Activated T-cell treated with anti-CD3 and anti-CD28 coated beads for 4 hours (primary cell): ENCODE data around the gene ASIC1.
A peak's percentile ranks its signal among the peaks of the same experiment; 100 is the strongest.

Source experiments
- DNase-seq: peaks from one replicate; pipeline ENCODE4 v3.0.0-alpha.2; 2020

The ASIC1 gene

GRCh38 chr12:50041062-50041860, 16.1 kb upstream of the ASIC1 start:
- no peak for DNase-seq

DNA sequence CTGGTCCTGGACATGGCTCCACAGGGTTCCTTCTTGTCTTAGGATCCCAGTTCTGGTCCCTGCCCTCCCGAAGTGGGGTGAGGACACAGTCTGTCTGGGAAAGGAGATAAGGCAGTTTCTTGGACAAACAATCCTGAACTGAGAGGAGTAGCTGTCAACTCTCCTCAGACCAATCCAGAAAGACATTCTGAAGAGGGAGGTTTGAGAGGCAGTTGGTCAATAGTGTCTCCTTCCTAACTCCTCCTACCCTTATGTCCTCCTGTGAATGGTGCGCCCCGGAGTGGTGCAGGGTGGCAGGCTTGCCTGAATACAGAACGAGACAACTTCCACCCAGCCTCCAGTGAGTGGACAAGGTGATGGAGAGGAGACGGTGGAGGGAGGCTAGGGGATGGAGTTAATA, 15.4 kb upstream of the ASIC1 start:
- no peak for DNase-seq

DNA sequence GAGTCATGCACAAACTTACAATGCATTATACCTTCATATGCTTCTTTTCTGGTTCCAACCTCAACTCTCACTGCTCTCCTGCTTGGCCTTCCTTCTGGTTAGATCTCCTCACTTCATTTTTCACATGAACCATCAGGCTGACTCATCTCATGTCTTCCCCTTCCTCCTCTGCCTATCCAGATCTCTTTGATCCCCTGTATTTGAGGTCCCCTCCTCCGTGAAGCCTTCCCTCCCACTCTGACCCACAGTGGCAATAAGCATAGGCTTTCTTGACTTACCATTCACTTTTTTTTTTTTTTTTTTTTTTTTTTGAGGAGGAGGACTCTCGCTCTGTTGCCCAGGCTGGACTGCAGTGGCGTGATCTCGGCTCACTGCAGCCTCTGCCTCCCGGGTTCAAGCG, 14.7 kb upstream of the ASIC1 start:
- DNase-seq: no peak

- DNase-seq: no peak
Measured at GRCh38 chr12:50043308-50043707, 14.1 kb upstream of the ASIC1 start.

GRCh38 chr12:50043854-50044253, 13.5 kb upstream of the ASIC1 start:
- DNase-seq: no peak

DNA sequence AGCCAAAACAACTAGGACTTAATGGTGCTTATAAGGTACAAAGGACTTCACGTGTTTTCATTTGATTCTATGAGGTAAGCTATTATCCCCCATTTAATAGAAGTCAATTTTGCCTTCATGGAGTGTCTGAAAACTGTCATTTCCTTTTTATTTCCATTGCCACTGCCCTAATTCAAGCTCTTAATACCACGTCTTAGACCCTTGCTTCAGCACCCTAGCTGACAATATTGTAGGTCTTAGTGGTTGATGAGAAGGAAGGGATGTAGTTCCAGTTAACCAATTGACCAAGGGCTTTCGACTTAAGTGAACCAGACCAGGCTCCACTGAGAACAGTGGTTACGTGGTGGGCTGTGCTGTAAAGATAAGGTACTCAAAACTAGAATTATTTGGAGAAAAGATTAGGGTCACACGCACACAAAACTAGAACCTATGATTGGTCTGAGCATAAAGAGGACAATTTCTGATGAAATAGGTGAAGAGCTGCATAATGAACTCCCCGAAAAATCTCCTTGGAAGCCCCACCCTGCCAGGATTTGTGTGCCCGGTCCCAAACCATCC, 9.6 kb upstream of the ASIC1 start:
- DNase-seq: no peak

DNA sequence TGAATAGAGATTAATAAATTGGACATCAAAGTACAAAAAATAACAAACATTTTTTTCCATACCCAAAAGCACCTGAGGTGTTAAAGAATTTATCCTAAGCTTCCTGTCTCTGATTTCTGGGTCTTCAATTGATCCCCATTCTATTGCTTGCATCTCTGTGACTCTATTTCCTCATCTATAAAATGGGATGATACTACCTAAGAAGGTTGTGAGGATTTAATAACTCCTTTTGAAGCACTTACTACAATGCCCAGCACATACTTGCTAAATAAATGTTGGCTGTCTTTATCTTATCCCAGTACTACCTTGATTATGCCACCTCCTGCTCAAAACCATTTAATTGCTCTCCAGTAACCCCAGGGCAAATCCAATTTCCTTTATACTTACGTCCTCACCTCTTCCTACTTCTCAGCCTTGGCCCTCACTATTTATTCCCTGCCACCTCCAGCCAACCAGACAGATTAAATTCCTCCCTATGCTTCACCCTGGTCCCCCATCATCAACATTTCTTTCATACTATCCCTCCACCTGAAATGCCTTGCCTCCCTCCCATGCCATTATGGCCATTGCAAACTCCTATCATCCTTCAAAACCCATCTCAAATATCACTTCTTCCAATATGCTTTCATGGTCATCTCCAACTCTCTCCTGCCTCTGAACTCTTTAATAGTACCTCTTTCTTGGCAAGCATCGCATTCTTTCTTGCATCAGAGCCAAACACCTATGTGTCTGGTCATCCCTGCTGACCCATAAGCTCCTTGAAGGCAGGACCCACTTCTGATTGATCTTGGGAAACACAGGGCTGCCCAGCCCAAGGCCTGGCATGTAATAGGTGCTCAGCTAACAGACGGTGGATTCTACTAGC, 7.9 kb upstream of the ASIC1 start:
- DNase-seq: no peak

GRCh38 chr12:50050119-50050385, 7.3 kb upstream of the ASIC1 start:
- DNase-seq: no peak

GRCh38 chr12:50050410-50051098, 6.8 kb upstream of the ASIC1 start:
- no peak for DNase-seq

DNA sequence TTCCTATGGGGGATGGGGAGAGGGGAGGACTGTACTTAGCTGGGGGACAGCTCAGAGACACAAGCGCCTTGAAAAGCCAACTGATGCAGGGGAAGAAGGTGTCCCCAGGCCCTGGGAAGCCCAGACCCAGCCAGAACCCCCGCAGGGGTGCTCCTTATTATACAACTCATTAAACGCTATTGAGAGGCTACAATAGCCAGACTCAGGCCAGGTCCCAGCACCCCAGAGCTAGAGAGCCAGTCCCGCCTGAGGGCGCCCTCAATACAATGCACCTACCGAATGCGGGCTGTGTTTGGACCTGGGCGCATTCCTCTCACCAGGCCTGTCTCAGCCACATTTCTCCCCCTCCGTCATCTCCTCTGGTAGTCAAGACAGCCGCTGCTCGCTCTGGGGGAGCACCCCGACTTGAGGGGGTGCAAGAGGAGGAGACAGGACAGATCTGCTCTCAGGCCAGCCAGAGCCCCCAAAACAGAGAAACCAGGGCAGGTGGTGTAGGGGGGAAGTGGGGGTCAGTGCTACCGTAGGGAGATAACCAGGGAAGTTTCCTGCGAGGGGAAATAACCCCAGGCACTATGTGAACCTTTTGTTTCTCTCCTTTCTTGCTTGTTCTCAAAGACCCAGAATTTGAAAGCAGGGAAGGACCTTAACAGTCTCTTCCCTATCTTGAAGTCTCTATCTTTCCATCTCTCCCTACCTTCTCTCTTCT, 6.1 kb upstream of the ASIC1 start:
- DNase-seq: no peak

- DNase-seq: no peak
Measured at GRCh38 chr12:50052544-50052943, 4.9 kb upstream of the ASIC1 start.

DNA sequence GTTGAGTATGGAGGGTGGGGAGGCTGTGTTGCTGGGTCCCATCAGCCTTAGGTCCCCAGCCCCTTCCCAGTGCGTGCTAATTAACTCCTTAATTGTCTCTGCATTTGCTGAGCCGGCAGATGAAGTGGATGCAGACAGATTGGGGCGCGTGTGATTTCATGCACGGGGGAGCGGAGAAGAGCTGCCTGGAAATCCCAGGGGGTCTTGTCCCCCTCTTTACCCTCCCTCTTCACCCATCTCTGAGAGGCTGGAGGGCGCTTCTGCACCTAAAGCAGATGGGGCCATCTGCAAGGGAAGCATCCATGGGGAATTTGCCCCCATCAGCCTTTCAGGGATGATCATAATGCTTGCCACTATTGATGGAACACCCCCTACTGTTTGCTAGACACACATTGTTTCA, 4.4 kb upstream of the ASIC1 start:
- DNase-seq: no peak

DNA sequence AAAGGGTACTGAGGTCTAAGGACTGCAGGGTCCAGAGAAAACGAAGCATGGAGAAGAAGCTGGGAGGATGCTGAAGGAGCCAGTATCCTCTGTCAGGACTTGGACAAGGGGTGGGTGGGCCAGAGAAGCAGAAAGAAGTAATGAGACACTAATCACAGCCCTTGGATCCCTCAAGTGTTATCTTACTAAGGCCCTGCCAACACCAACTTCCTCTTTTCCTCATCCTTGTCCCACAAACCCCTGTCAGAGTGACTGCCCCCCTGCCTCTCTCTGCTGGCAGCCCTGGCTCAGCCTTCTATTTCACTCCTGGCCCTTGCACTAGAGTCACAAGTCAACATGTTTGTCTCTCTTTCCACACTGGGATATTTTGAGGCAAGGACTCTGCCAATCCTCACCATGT, 3.8 kb upstream of the ASIC1 start:
- DNase-seq: no peak

DNA sequence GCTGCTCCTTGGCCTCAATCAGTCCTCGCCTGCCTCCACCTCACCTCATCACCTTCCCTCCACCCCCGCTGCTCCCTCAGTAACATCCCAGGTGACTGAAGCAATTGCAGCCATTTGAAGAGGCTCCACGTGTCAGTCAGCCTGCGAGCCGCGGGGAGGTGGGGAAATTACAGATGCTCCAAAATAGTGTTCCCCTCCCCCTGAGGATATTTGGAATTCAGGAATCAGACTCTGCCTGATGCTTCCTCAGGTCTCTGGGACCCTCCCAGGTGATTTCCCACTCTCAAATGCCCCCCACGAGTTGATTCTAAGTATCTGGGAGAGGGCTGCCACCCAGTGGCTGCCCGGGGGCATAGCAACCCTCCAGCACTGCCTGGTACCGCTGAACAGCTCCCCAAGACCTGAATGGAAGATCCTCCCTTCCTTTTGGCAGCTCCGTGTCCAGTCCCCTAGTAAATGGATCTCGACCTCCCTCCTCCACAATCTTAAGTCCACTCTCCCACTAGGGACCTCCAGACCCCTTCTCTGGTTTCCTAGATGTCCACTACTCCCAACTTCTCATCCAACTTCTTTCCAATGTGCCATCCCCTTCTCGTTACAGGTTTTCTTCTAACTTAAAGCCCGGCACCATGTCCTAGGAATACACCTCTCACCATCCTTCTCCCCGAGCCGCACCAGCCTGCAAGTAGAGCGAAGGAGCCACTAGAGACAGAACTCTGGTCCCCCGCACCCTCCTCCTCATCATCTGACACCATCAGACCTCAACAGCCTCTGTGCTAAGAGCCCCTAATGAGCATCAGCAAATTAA, 1.4 kb upstream of the ASIC1 start:
- DNase-seq: peak; percentile 48

DNA sequence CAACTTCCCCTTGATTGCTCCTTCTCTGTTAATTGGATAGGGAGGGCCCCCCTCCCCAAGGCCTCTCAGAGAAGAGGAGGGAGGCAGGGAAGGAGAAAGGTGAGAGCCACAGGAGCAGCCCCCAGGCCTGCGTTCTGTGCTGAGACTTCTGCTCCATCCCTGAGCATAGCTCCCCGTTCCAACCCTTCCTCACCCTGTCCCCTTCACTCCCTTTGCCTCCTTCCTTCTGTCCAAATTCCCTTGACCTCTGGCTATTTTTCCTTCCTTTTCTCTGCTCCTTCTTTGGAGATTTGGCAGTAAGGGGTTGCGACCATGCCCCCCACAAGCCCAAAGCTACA, 788 bp upstream of the ASIC1 start:
- no peak for DNase-seq

DNA sequence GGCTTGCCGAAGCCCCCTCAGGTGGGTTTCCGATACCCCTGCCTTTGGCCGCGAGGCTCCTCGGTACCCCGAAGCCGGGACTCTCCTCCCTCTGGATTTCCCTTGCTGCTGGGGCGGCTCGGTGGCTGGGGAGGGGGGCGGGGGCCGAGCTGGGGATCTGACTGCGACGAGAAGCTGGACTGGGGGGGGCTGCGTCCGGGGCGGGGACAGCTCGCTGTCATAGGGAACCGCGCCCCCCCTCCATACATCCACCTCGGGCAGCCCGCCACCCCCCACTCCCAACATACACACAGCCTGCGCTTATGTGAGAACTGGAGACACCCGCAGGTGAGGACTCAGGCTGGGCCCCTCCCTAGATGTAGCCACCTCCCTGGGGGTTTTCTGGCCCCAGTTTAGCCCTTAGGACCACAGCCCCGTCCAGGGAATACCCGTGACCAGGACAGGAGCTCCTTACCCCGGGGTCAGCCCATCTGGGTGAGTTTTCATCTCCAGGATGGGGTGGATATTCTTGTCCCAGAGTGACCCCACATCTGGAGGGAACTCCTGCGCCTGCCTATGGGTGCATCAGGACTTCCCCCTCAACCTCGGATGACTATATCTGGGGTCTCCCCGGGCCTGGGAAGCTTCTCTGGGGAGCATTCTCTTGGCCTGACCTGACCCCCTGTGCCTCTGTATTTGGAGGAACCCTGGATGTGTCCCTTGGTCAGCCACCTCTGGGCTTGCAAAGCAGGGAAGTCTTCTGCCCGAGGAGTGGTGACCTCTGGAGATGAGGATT, 687 bp downstream of the ASIC1 start:
- DNase-seq: no peak

- DNase-seq: no peak
Measured at GRCh38 chr12:50058743-50059312, 1.4 kb downstream of the ASIC1 start.

GRCh38 chr12:50059440-50060119, 2.2 kb downstream of the ASIC1 start:
- peak; percentile 41 for DNase-seq

GRCh38 chr12:50060120-50060468, 2.7 kb downstream of the ASIC1 start:
- DNase-seq: no peak

DNA sequence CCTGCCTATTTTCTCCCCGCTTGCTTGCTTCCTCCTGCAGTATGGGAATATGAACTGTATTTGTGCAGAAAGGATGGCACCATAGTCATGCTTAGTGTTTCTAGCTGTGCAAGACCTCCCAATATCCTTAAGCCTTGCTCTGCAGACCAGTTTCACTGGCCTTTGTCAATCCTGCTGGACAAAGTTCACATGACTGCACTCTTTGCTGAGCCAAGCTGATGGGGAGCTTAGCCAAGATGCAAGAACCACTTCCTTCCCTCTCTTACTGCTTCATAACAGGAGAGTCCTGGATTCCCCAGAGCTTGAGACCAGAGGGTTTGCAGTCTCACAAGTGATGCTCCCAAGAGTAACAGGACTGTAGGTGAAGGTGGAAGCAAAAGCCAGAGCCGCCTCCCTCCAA, 3.8 kb downstream of the ASIC1 start:
- DNase-seq: no peak
